ENCODE results near the gene FUT9. TPM values are rescaled to one million over a fixed set of nuclear protein-coding genes. Genes with fewer than 3 reads are reported as not detected.

FUT9 gene
- total and polyA plus RNA-seq, 2 of the 8 experiments (the other 6 are each of a cell fraction or from before 2014, with no cell fraction given) = 0.85 to 4.9 TPM

DNA sequence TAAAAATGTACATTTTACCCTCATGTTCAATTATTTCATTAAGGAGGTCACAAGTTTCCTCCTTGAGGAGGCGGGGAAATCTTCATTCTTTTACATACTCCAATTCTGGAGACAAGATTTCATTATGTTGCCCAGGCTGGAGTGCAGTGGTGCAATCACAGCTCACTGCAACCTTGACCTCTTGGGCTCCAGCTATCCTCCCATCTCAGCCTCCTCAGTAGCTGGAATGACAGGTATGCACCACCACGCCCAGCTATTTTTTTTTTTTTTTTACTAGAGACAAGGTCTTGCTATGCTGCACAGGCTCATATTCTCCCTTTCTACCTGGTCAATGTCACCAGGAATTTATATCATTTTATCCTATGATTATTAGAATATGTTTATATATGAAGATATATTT lies 85.8 kb downstream of the FUT9 start:
- H2BK120ac ChIP-seq (replicated peaks; ENCODE audit: low read depth, low read length) = no peak overlapping the region
- no peaks in the 10 kb centered on the region for H3K27me3 ChIP-seq (replicated peaks in 1 of 4; ENCODE audit: control insufficient read depth in 3 of 4, extremely low read depth in 1 of 4, insufficient read depth in 3 of 4, low read length in 3 of 4)
- no peaks in the 10 kb centered on the region for H3K79me2 ChIP-seq (ENCODE audit: control insufficient read depth in 1 of 2, insufficient read depth in 2 of 2, low read length in 2 of 2)
- H2BK12ac ChIP-seq (ENCODE audit: low read depth, low read length) = no peak overlapping the region
- H3K36me3 ChIP-seq (ENCODE audit: control insufficient read depth in 2 of 4, insufficient read depth in 4 of 4, low read length in 3 of 4) = no peaks in the 10 kb centered on the region
- H2BK20ac ChIP-seq (ENCODE audit: low read length) = no peak overlapping the region
- H3K4me3 ChIP-seq (ENCODE audit: extremely low read depth in 1 of 4, insufficient read depth in 2 of 4, low read depth in 3 of 4, low read length in 4 of 4) = no peak overlapping the region
- no peaks in the 10 kb centered on the region for H3K23me2 ChIP-seq (ENCODE audit: low read depth, low read length)
- H3K23ac ChIP-seq (ENCODE audit: insufficient read length) = no peak overlapping the region
- no peak overlapping the region for H2BK5ac ChIP-seq (ENCODE audit: low read depth, low read length)
- CTCF ChIA-PET (ENCODE audit: partially characterized antibody) = interaction anchor here (0.6 kb wide), 2 partner anchors 19 to 249 kb away, joined by 3 read pairs; no protein-coding TSS in a partner anchor
- no peaks in the 10 kb centered on the region for H3K9me3 ChIP-seq (ENCODE audit: insufficient read depth in 2 of 2, low read depth in 1 of 2, low read length in 1 of 2)
- WGBS, 2 experiments (ENCODE audit: extremely low coverage in 1 of 2, insufficient coverage in 1 of 2, insufficient read length in 1 of 2, insufficient replicate concordance in 2 of 2, low coverage in 1 of 2, low lambda C conversion rate in 2 of 2, missing lambda C conversion rate in 1 of 2) = 83% methylated on average over 2 of the region's 2 CpGs; no CpG with 5 or more reads in 1 of the 2 experiments
- H3K9ac ChIP-seq (replicated peaks in 1 of 4; ENCODE audit: extremely low read depth in 1 of 4, low read depth in 3 of 4, low read length in 3 of 4) = no peak overlapping the region
- H4K8ac ChIP-seq (ENCODE audit: extremely low read depth, insufficient read depth, low read length) = no peak overlapping the region
- H3K18ac ChIP-seq (ENCODE audit: extremely low read depth, low read length) = no peak overlapping the region
- no peaks in the 10 kb centered on the region for H3K4me1 ChIP-seq (replicated peaks in 1 of 4; ENCODE audit: control insufficient read depth in 3 of 4, insufficient read depth in 4 of 4, low read length in 3 of 4)
- FAIRE-seq = no peak
- H4K5ac ChIP-seq (ENCODE audit: insufficient read length, low read depth, low read length) = no peak overlapping the region
- no peak overlapping the region for H3K4me2 ChIP-seq (ENCODE audit: insufficient read depth in 1 of 2, low read depth in 2 of 2, low read length in 2 of 2)
- no peak overlapping the region for H2AFZ ChIP-seq (ENCODE audit: low read length)
- H4K20me1 ChIP-seq (replicated peaks in 1 of 2; ENCODE audit: control insufficient read depth in 1 of 2, insufficient read depth in 2 of 2, low read length in 2 of 2) = no peaks in the 10 kb centered on the region
- DNase-seq (ENCODE audit: low read depth in 1 of 2, low spot score in 2 of 2) = no peak
- no peak overlapping the region for H3K4ac ChIP-seq (replicated peaks; ENCODE audit: insufficient read length, low read depth, low read length)
- H3K14ac ChIP-seq (ENCODE audit: insufficient read length) = no peak overlapping the region
- H4K91ac ChIP-seq (replicated peaks; ENCODE audit: insufficient read length, low read length) = no peak overlapping the region
- H2BK15ac ChIP-seq (ENCODE audit: low read length) = no peak overlapping the region
- H3K56ac ChIP-seq (replicated peaks; ENCODE audit: insufficient read length, low read depth, low read length) = no peak overlapping the region
- no peak overlapping the region for H2AK5ac ChIP-seq (ENCODE audit: low read depth, low read length)
- H3K79me1 ChIP-seq (ENCODE audit: low read depth, low read length) = no peaks in the 10 kb centered on the region
- H3K27ac ChIP-seq (ENCODE audit: low read depth, low read length) = no peak overlapping the region
- POLR2A ChIA-PET (ENCODE audit: partially characterized antibody) = no interaction called here
- TF ChIP-seq PHF8 (conservative IDR thresholded peaks at IDR 0.05; ENCODE audit: low read depth, low read length) (no peak), CHD1 (IDR thresholded peaks at IDR 0.05; ENCODE audit: low read depth, low read length) (no peak), EZH2 (IDR thresholded peaks at IDR 0.05; ENCODE audit: low read depth, low read length, severe bottlenecking) (no peak), SP4 (IDR thresholded peaks at IDR 0.05; ENCODE audit: low read length) (no peak), RBBP5 (IDR thresholded peaks at IDR 0.05; ENCODE audit: borderline replicate concordance, low read depth, low read length) (no peak), RNF2 (IDR thresholded peaks at IDR 0.05; ENCODE audit: borderline replicate concordance, low read depth, low read length, missing control alignments, poor library complexity, severe bottlenecking) (no peak), CEBPB (IDR thresholded peaks at IDR 0.05; ENCODE audit: low read depth, low read length) (no peak), EGR1 (IDR thresholded peaks at IDR 0.05; ENCODE audit: borderline replicate concordance, low read depth, low read length) (no peak), CBX5 (IDR thresholded peaks at IDR 0.05; ENCODE audit: low read depth, low read length) (no peak)
- TF ChIP-seq, protein P1, sequence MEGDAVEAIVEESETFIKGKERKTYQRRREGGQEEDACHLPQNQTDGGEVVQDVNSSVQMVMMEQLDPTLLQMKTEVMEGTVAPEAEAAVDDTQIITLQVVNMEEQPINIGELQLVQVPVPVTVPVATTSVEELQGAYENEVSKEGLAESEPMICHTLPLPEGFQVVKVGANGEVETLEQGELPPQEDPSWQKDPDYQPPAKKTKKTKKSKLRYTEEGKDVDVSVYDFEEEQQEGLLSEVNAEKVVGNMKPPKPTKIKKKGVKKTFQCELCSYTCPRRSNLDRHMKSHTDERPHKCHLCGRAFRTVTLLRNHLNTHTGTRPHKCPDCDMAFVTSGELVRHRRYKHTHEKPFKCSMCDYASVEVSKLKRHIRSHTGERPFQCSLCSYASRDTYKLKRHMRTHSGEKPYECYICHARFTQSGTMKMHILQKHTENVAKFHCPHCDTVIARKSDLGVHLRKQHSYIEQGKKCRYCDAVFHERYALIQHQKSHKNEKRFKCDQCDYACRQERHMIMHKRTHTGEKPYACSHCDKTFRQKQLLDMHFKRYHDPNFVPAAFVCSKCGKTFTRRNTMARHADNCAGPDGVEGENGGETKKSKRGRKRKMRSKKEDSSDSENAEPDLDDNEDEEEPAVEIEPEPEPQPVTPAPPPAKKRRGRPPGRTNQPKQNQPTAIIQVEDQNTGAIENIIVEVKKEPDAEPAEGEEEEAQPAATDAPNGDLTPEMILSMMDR (IDR thresholded peaks at IDR 0.05; ENCODE audit: control extremely low read depth in 1 of 3, insufficient read depth in 1 of 3, low read depth in 1 of 3, low read length in 3 of 3) = no peak
- TF ChIP-seq, protein P2, sequence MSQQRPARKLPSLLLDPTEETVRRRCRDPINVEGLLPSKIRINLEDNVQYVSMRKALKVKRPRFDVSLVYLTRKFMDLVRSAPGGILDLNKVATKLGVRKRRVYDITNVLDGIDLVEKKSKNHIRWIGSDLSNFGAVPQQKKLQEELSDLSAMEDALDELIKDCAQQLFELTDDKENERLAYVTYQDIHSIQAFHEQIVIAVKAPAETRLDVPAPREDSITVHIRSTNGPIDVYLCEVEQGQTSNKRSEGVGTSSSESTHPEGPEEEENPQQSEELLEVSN (IDR thresholded peaks at IDR 0.05) = no peak
